Measurements from ENCODE around the gene TSPAN5.
A peak's percentile ranks its signal among the peaks of the same experiment; 100 is the strongest.

The TSPAN5 gene

GRCh38 chr4:98620087-98620784 is 38.2 kb downstream of the TSPAN5 start:
- H3K9me2 ChIP-seq (replicated peaks; ENCODE audit: low read depth, low read length), result no peaks in the 10 kb centered on the region
- no peaks in the 10 kb centered on the region for H3K27me3 ChIP-seq (ENCODE audit: insufficient read depth, low read length, poor library complexity, severe bottlenecking)
- peaks cover 52% of the 10 kb centered on the region for H3K4me1 ChIP-seq (ENCODE audit: insufficient read depth, low read length, poor library complexity, severe bottlenecking)
- TF ChIP-seq EZH2phosphoT487 (IDR thresholded peaks at IDR 0.05; ENCODE audit: borderline replicate concordance) (no peak), CTCF (conservative IDR thresholded peaks at IDR 0.05; ENCODE audit: low read length) (no peak)
- no peaks in the 10 kb centered on the region for H3F3A ChIP-seq (ENCODE audit: low read depth)
- H3K79me2 ChIP-seq (ENCODE audit: insufficient read depth, low read length), result peaks cover 61% of the 10 kb centered on the region
- H3K4me2 ChIP-seq (ENCODE audit: low read depth, low read length, poor library complexity, severe bottlenecking), result peak overlapping the region; percentile 1
- H3K36me3 ChIP-seq (ENCODE audit: insufficient read depth, low read length), result no peaks in the 10 kb centered on the region
- no peak overlapping the region for H2AFZ ChIP-seq (ENCODE audit: low read length)
- no peaks in the 10 kb centered on the region for H4K20me1 ChIP-seq (ENCODE audit: insufficient read depth, low read length, poor library complexity, severe bottlenecking)
- no peak overlapping the region for H3K4me3 ChIP-seq (ENCODE audit: low read length, poor library complexity, severe bottlenecking)
- no peak overlapping the region for H3K9ac ChIP-seq (ENCODE audit: low read depth, low read length, poor library complexity, severe bottlenecking)
- H3K9me3 ChIP-seq (ENCODE audit: insufficient read depth, low read depth, low read length), result no peaks in the 10 kb centered on the region

- H4K20me1 ChIP-seq (ENCODE audit: insufficient read depth, low read length, poor library complexity, severe bottlenecking), result no peaks in the 10 kb centered on the region
- peaks cover 41% of the 10 kb centered on the region for H3K4me1 ChIP-seq (ENCODE audit: insufficient read depth, low read length, poor library complexity, severe bottlenecking)
- no peak overlapping the region for H3K9ac ChIP-seq (ENCODE audit: low read depth, low read length, poor library complexity, severe bottlenecking)
- no peaks in the 10 kb centered on the region for H3K27me3 ChIP-seq (ENCODE audit: insufficient read depth, low read length, poor library complexity, severe bottlenecking)
- no peaks in the 10 kb centered on the region for H3F3A ChIP-seq (ENCODE audit: low read depth)
- no peak overlapping the region for H3K4me3 ChIP-seq (ENCODE audit: low read length, poor library complexity, severe bottlenecking)
- no peaks in the 10 kb centered on the region for H3K9me3 ChIP-seq (ENCODE audit: insufficient read depth, low read depth, low read length)
- no peaks in the 10 kb centered on the region for H3K9me2 ChIP-seq (replicated peaks; ENCODE audit: low read depth, low read length)
- peaks cover 60% of the 10 kb centered on the region for H3K79me2 ChIP-seq (ENCODE audit: insufficient read depth, low read length)
- H3K36me3 ChIP-seq (ENCODE audit: insufficient read depth, low read length), result no peaks in the 10 kb centered on the region
- no peak for TF ChIP-seq EZH2phosphoT487 (IDR thresholded peaks at IDR 0.05; ENCODE audit: borderline replicate concordance)
- no peak for TF ChIP-seq CTCF (conservative IDR thresholded peaks at IDR 0.05; ENCODE audit: low read length)
- H2AFZ ChIP-seq (ENCODE audit: low read length), result no peak overlapping the region
- no peak overlapping the region for H3K4me2 ChIP-seq (ENCODE audit: low read depth, low read length, poor library complexity, severe bottlenecking)
These were observed 39.2 kb downstream of the TSPAN5 start for GRCh38 chr4:98619180-98619579.

GRCh38 chr4:98618680-98619079 is 39.7 kb downstream of the TSPAN5 start:
- Histone ChIP-seq H3K79me2 (ENCODE audit: insufficient read depth, low read length) (peaks cover 64% of the 10 kb centered on the region), H3K9me3 (ENCODE audit: insufficient read depth, low read depth, low read length) (no peaks in the 10 kb centered on the region), H4K20me1 (ENCODE audit: insufficient read depth, low read length, poor library complexity, severe bottlenecking) (no peaks in the 10 kb centered on the region), H3F3A (ENCODE audit: low read depth) (no peaks in the 10 kb centered on the region), H3K4me1 (ENCODE audit: insufficient read depth, low read length, poor library complexity, severe bottlenecking) (peaks cover 36% of the 10 kb centered on the region), H3K9me2 (replicated peaks; ENCODE audit: low read depth, low read length) (no peaks in the 10 kb centered on the region), H3K4me3 (ENCODE audit: low read length, poor library complexity, severe bottlenecking) (no peak overlapping the region), H3K4me2 (ENCODE audit: low read depth, low read length, poor library complexity, severe bottlenecking) (no peak overlapping the region), H2AFZ (ENCODE audit: low read length) (no peak overlapping the region), H3K9ac (ENCODE audit: low read depth, low read length, poor library complexity, severe bottlenecking) (no peak overlapping the region), H3K36me3 (ENCODE audit: insufficient read depth, low read length) (no peaks in the 10 kb centered on the region), H3K27me3 (ENCODE audit: insufficient read depth, low read length, poor library complexity, severe bottlenecking) (no peaks in the 10 kb centered on the region)
- TF ChIP-seq EZH2phosphoT487 (IDR thresholded peaks at IDR 0.05; ENCODE audit: borderline replicate concordance), result no peak
- TF ChIP-seq CTCF (conservative IDR thresholded peaks at IDR 0.05; ENCODE audit: low read length), result no peak
